ENCODE measurements around the gene PPM1D. TPM values are rescaled to one million over a fixed set of nuclear protein-coding genes. Genes with fewer than 3 reads are reported as not detected.

Gene PPM1D
- total and polyA plus RNA-seq, 2 of the 13 experiments (the other 11 are each of a cell fraction or from before 2014, with no cell fraction given): 8.0 to 26.2 TPM

DNA sequence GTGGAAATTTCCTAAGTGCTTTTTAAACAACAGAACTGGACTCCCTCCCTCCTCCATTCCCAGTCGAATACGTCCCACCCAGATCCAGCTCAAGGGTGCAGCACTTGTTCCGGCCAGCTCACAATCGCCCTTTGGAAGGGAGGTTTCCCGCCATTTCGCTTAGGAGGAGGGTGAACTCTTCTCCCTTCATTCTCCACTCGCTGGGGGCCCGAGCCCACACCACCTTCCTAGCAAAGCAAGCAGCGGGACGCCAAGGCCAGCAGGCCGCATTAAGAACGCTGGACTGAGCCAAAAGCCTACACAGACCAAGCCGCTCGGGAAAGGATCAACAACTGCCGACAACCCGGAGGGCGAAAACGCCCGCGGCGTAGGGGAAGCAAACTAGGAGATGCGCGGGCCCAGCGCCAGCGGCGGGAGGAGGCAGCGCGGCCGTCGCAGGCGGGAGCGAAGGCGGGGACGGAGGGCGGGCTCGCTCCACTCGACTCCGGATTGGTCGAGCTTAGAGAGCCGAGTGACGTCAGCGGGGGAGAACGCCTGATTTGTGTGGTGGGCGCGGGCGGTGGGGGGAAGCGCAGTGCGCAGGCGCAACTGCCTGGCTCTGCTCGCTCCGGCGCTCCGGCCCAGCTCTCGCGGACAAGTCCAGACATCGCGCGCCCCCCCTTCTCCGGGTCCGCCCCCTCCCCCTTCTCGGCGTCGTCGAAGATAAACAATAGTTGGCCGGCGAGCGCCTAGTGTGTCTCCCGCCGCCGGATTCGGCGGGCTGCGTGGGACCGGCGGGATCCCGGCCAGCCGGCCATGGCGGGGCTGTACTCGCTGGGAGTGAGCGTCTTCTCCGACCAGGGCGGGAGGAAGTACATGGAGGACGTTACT, at the start of gene PPM1D (continued):
- TF ChIP-seq, protein P1, sequence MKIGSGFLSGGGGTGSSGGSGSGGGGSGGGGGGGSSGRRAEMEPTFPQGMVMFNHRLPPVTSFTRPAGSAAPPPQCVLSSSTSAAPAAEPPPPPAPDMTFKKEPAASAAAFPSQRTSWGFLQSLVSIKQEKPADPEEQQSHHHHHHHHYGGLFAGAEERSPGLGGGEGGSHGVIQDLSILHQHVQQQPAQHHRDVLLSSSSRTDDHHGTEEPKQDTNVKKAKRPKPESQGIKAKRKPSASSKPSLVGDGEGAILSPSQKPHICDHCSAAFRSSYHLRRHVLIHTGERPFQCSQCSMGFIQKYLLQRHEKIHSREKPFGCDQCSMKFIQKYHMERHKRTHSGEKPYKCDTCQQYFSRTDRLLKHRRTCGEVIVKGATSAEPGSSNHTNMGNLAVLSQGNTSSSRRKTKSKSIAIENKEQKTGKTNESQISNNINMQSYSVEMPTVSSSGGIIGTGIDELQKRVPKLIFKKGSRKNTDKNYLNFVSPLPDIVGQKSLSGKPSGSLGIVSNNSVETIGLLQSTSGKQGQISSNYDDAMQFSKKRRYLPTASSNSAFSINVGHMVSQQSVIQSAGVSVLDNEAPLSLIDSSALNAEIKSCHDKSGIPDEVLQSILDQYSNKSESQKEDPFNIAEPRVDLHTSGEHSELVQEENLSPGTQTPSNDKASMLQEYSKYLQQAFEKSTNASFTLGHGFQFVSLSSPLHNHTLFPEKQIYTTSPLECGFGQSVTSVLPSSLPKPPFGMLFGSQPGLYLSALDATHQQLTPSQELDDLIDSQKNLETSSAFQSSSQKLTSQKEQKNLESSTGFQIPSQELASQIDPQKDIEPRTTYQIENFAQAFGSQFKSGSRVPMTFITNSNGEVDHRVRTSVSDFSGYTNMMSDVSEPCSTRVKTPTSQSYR (CRISPR knock-in tag; IDR thresholded peaks at IDR 0.05; ENCODE audit: borderline replicate concordance): peak; percentile 83
- TF ChIP-seq MEIS2 (CRISPR knock-in tag; IDR thresholded peaks at IDR 0.05) (peak; percentile 94; the same call in 1 of the 2 replicates), MXI1 (IDR thresholded peaks at IDR 0.05; ENCODE audit: borderline replicate concordance, low read depth, low read length) (peak; percentile 80; the same call in 2 of the 3 replicates), NKX3-1 (CRISPR knock-in tag; IDR thresholded peaks at IDR 0.05) (peak; percentile 92), KDM6A (CRISPR knock-in tag; IDR thresholded peaks at IDR 0.05; ENCODE audit: low read depth) (0 out of 2 replicates have a peak, but pooled peaks have one; percentile 25), NCOA1 (CRISPR knock-in tag; IDR thresholded peaks at IDR 0.05) (no peak), ZNF501 (CRISPR knock-in tag; IDR thresholded peaks at IDR 0.05) (peak; percentile 97), ZSCAN21 (CRISPR knock-in tag; IDR thresholded peaks at IDR 0.05; ENCODE audit: borderline replicate concordance) (no peak; the same call in 1 of the 2 replicates), RFX3 (CRISPR knock-in tag; IDR thresholded peaks at IDR 0.05) (no peak), ZNF225 (CRISPR knock-in tag; IDR thresholded peaks at IDR 0.05) (peak; percentile 86; the same call in 1 of the 2 replicates), CBX5 (CRISPR knock-in tag; IDR thresholded peaks at IDR 0.05; ENCODE audit: borderline replicate concordance) (peak; percentile 43)
- TF ChIP-seq, protein P2, sequence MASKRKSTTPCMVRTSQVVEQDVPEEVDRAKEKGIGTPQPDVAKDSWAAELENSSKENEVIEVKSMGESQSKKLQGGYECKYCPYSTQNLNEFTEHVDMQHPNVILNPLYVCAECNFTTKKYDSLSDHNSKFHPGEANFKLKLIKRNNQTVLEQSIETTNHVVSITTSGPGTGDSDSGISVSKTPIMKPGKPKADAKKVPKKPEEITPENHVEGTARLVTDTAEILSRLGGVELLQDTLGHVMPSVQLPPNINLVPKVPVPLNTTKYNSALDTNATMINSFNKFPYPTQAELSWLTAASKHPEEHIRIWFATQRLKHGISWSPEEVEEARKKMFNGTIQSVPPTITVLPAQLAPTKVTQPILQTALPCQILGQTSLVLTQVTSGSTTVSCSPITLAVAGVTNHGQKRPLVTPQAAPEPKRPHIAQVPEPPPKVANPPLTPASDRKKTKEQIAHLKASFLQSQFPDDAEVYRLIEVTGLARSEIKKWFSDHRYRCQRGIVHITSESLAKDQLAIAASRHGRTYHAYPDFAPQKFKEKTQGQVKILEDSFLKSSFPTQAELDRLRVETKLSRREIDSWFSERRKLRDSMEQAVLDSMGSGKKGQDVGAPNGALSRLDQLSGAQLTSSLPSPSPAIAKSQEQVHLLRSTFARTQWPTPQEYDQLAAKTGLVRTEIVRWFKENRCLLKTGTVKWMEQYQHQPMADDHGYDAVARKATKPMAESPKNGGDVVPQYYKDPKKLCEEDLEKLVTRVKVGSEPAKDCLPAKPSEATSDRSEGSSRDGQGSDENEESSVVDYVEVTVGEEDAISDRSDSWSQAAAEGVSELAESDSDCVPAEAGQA (IDR thresholded peaks at IDR 0.05; ENCODE audit: low read depth): no peak
- TF ChIP-seq, protein P2 (CRISPR knock-in tag; IDR thresholded peaks at IDR 0.05; ENCODE audit: borderline replicate concordance): peak; percentile 94
- TF ChIP-seq, protein P3, sequence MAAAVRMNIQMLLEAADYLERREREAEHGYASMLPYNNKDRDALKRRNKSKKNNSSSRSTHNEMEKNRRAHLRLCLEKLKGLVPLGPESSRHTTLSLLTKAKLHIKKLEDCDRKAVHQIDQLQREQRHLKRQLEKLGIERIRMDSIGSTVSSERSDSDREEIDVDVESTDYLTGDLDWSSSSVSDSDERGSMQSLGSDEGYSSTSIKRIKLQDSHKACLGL (CRISPR knock-in tag; IDR thresholded peaks at IDR 0.05): peak; percentile 77; the same call in 1 of the 2 replicates
- TF ChIP-seq, protein P4, sequence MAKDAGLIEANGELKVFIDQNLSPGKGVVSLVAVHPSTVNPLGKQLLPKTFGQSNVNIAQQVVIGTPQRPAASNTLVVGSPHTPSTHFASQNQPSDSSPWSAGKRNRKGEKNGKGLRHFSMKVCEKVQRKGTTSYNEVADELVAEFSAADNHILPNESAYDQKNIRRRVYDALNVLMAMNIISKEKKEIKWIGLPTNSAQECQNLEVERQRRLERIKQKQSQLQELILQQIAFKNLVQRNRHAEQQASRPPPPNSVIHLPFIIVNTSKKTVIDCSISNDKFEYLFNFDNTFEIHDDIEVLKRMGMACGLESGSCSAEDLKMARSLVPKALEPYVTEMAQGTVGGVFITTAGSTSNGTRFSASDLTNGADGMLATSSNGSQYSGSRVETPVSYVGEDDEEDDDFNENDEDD (CRISPR knock-in tag; IDR thresholded peaks at IDR 0.05; ENCODE audit: borderline replicate concordance): peak; percentile 96

Data from HepG2 (cell line).